ENCODE data around the gene TPGS2. TPM values are rescaled to one million over a fixed set of nuclear protein-coding genes. Genes with fewer than 3 reads are reported as not detected.

The TPGS2 gene
- total RNA-seq, 2 donors from 2014 or later: 58.8 to 62.6 TPM

Other genes with a start within 250 kb of the TPGS2 start
- 1 to 10 TPM; 7.8 to 9.4 TPM for gene KIAA1328, start 125 bp upstream of the TPGS2 start, total RNA-seq

All from activated T-cell treated with anti-CD3 and anti-CD28 coated beads, Interleukin-2, amount 50 U/mL, for 72 hours (primary cell).